ENCODE results near the gene CSPG4.
"Not testable (repeated sequence)": the region's sequence is repeated elsewhere in the genome, so short reads cannot be mapped to it uniquely, and the experiment has no call there.

Gene CSPG4

GRCh38 chr15:75703440-75704262, 9.0 kb downstream of the CSPG4 start:
- not testable (repeated sequence) for DNase-seq

GRCh38 chr15:75702436-75702835, 10.2 kb downstream of the CSPG4 start:
- no peak for DNase-seq

GRCh38 chr15:75701071-75702003, 11.3 kb downstream of the CSPG4 start:
- DNase-seq, result not testable (repeated sequence)

GRCh38 chr15:75699961-75700874, 12.4 kb downstream of the CSPG4 start:
- peak; percentile 30 for DNase-seq

- not testable (repeated sequence) for DNase-seq
These were observed 13.1 kb downstream of the CSPG4 start for GRCh38 chr15:75699517-75699916.

- DNase-seq, result not testable (repeated sequence)
These were observed 14.5 kb downstream of the CSPG4 start for GRCh38 chr15:75697974-75698747.

GRCh38 chr15:75697523-75697922, 15.1 kb downstream of the CSPG4 start:
- no peak for DNase-seq

GRCh38 chr15:75696854-75697259, 15.8 kb downstream of the CSPG4 start:
- DNase-seq, result no peak

GRCh38 chr15:75696311-75696720, 16.3 kb downstream of the CSPG4 start:
- DNase-seq, result no peak

- no peak for DNase-seq
These were observed 16.9 kb downstream of the CSPG4 start for GRCh38 chr15:75695634-75696310.

- no peak for DNase-seq
These were observed 17.4 kb downstream of the CSPG4 start for GRCh38 chr15:75695220-75695619.

GRCh38 chr15:75694241-75695182, 18.1 kb downstream of the CSPG4 start:
- DNase-seq, result peak; percentile 47

GRCh38 chr15:75693501-75694240, 19.0 kb downstream of the CSPG4 start:
- DNase-seq, result no peak

- DNase-seq, result not testable (repeated sequence)
These were observed 19.6 kb downstream of the CSPG4 start for GRCh38 chr15:75693028-75693427.

- not testable (repeated sequence) for DNase-seq
These were observed 20.3 kb downstream of the CSPG4 start for GRCh38 chr15:75692311-75692710.

- not testable (repeated sequence) for DNase-seq
These were observed 23.2 kb downstream of the CSPG4 start for GRCh38 chr15:75689429-75689828.

GRCh38 chr15:75688831-75689230, 23.8 kb downstream of the CSPG4 start:
- DNase-seq, result no peak

GRCh38 chr15:75688278-75688557, 24.4 kb downstream of the CSPG4 start:
- no peak for DNase-seq

GRCh38 chr15:75687486-75688277, 25.0 kb downstream of the CSPG4 start:
- DNase-seq, result no peak

Measured in NCI-H1092 (cell line).